H1 (cell line): ENCODE data around the gene BCAS3. TPM values are rescaled to one million over a fixed set of nuclear protein-coding genes. Genes with fewer than 3 reads are reported as not detected.
"Not testable (repeated sequence)": the region's sequence is repeated elsewhere in the genome, so short reads cannot be mapped to it uniquely, and the experiment has no call there.

Experiments used
- CTCF ChIA-PET: fragments of 300-600 bp; sonication (Branson Sonifier 250); formaldehyde crosslinking; loops from one replicate; lab custom pipeline; 2021; ENCODE audit not compliant: partially characterized antibody; lab: Charles Lee
- POLR2A ChIA-PET: fragments of 300-600 bp; sonication (Branson Sonifier 250); formaldehyde crosslinking; loops from one replicate; lab custom pipeline; 2021; ENCODE audit warnings: inconsistent platforms; ENCODE audit not compliant: partially characterized antibody; lab: Charles Lee
- DNase-seq, 2 experiments: peaks; one replicate each; pipeline versions ENCODE4 v3.0.0 to v3.0.0-alpha.2; 2010 to 2022; ENCODE audit warnings: low spot score in 2 of 2, low read depth in 1 of 2, mixed read lengths in 1 of 2
- FAIRE-seq: peaks from 2 replicates; lab custom pipeline; 2011; peaks lifted over from hg19 to GRCh38; lab: Jason Lieb, UNC
- H2AFZ ChIP-seq: 2 replicates; pipeline ENCODE4 v1.8.1; 2012; ENCODE audit warnings: low read length, inconsistent platforms
- H2AK5ac ChIP-seq: 2 replicates; pipeline ENCODE4 v1.6.1; 2013; ENCODE audit warnings: low read depth, low read length
- H2BK120ac ChIP-seq: replicated peaks from 2 replicates; pipeline ENCODE3; 2013; ENCODE audit warnings: low read depth, low read length, inconsistent platforms
- H2BK12ac ChIP-seq: 2 replicates; pipeline ENCODE4 v1.6.1; 2013; ENCODE audit warnings: low read depth, low read length
- H2BK15ac ChIP-seq: 2 replicates; pipeline ENCODE4 v1.6.1; 2013; ENCODE audit warnings: low read length
- H2BK20ac ChIP-seq: 2 replicates; pipeline ENCODE4 v1.6.1; 2013; ENCODE audit warnings: low read length
- H2BK5ac ChIP-seq: 2 replicates; pipeline ENCODE4 v1.6.1; 2013; ENCODE audit warnings: low read depth, low read length
- H3K14ac ChIP-seq: 2 replicates; pipeline ENCODE4 v1.6.1; 2013; ENCODE audit warnings: inconsistent platforms; ENCODE audit not compliant: insufficient read length
- H3K18ac ChIP-seq: 2 replicates; pipeline ENCODE4 v1.6.1; 2013; ENCODE audit warnings: low read length; ENCODE audit errors: extremely low read depth
- H3K23ac ChIP-seq: 2 replicates; pipeline ENCODE4 v1.6.1; 2013; ENCODE audit warnings: inconsistent platforms; ENCODE audit not compliant: insufficient read length
- H3K23me2 ChIP-seq: 2 replicates; pipeline ENCODE4 v1.6.1; 2013; ENCODE audit warnings: low read depth, low read length
- H3K27ac ChIP-seq: 2 replicates; pipeline ENCODE4 v1.6.1; 2011; ENCODE audit warnings: low read depth, low read length, inconsistent platforms
- H3K27me3 ChIP-seq, 4 experiments: replicated peaks in 1 of 4; 1 replicate in 1 of 4; 2 replicates in 3 of 4; pipeline versions ENCODE4 v1.6.1 to v1.8.1; 2011 to 2013; ENCODE audit warnings: low read length in 3 of 4, mild to moderate bottlenecking in 3 of 4, inconsistent platforms in 2 of 4, mixed read lengths in 2 of 4, moderate library complexity in 1 of 4; ENCODE audit not compliant: control insufficient read depth in 3 of 4, insufficient read depth in 3 of 4; ENCODE audit errors: extremely low read depth in 1 of 4
- H3K36me3 ChIP-seq, 4 experiments: 2 replicates each; pipeline versions ENCODE4 v1.6.1 to v1.8.1; 2011 to 2013; ENCODE audit warnings: mild to moderate bottlenecking in 4 of 4, low read length in 3 of 4, moderate library complexity in 2 of 4, control low read depth in 1 of 4, inconsistent platforms in 1 of 4; ENCODE audit not compliant: insufficient read depth in 4 of 4, control insufficient read depth in 2 of 4
- H3K4ac ChIP-seq: replicated peaks from 2 replicates; pipeline ENCODE3; 2013; ENCODE audit warnings: low read length, low read depth, mixed read lengths, inconsistent platforms; ENCODE audit not compliant: insufficient read length
- H3K4me1 ChIP-seq, 4 experiments: replicated peaks in 1 of 4; 1 replicate in 1 of 4; 2 replicates in 3 of 4; pipeline versions ENCODE4 v1.6.1 to v1.8.1; 2011 to 2013; ENCODE audit warnings: low read length in 3 of 4, inconsistent platforms in 2 of 4, mixed read lengths in 1 of 4; ENCODE audit not compliant: insufficient read depth in 4 of 4, control insufficient read depth in 3 of 4
- H3K4me2 ChIP-seq, 2 experiments: 2 replicates each; pipeline versions ENCODE4 v1.6.1 to v1.8.1; 2011 to 2013; ENCODE audit warnings: low read depth in 2 of 2, low read length in 2 of 2, control low read depth in 1 of 2, inconsistent platforms in 1 of 2, mild to moderate bottlenecking in 1 of 2; ENCODE audit not compliant: insufficient read depth in 1 of 2
- H3K4me3 ChIP-seq, 4 experiments: fragments of 200-600, 300-600 bp in 1 of 4; sonication (generic), shearing (Covaris generic), sonication (Bioruptor Twin) in 1 of 4; 2 replicates each; pipeline versions ENCODE4 v1.5.1 to v1.8.1; 2011 to 2016; ENCODE audit warnings: low read length in 4 of 4, low read depth in 3 of 4, control low read depth in 2 of 4, inconsistent platforms in 2 of 4, mild to moderate bottlenecking in 2 of 4, mixed read lengths in 1 of 4, moderate library complexity in 1 of 4; ENCODE audit not compliant: insufficient read depth in 2 of 4; ENCODE audit errors: extremely low read depth in 1 of 4
- H3K56ac ChIP-seq: replicated peaks from 2 replicates; pipeline ENCODE3; 2013; ENCODE audit warnings: low read depth, mild to moderate bottlenecking, mixed read lengths, low read length, inconsistent platforms; ENCODE audit not compliant: insufficient read length
- H3K79me1 ChIP-seq: 2 replicates; pipeline ENCODE4 v1.6.1; 2013; ENCODE audit warnings: low read depth, low read length, control low read depth
- H3K79me2 ChIP-seq, 2 experiments: 2 replicates each; pipeline versions ENCODE4 v1.6.1 to v1.8.1; 2012 to 2013; ENCODE audit warnings: low read length in 2 of 2, mild to moderate bottlenecking in 2 of 2, inconsistent platforms in 1 of 2; ENCODE audit not compliant: insufficient read depth in 2 of 2, control insufficient read depth in 1 of 2
- H3K9ac ChIP-seq, 4 experiments: replicated peaks in 1 of 4; 1 replicate in 1 of 4; 2 replicates in 3 of 4; pipeline versions ENCODE4 v1.6.1 to v1.8.1; 2011 to 2013; ENCODE audit warnings: low read depth in 3 of 4, low read length in 3 of 4, control low read depth in 2 of 4, mild to moderate bottlenecking in 2 of 4, moderate library complexity in 2 of 4, inconsistent platforms in 1 of 4; ENCODE audit errors: extremely low read depth in 1 of 4
- H3K9me3 ChIP-seq, 2 experiments: 2 replicates each; pipeline versions ENCODE4 v1.6.1 to v1.8.1; 2012 to 2013; ENCODE audit warnings: mild to moderate bottlenecking in 2 of 2, moderate library complexity in 2 of 2, control low read depth in 1 of 2, inconsistent platforms in 1 of 2, low read depth in 1 of 2, low read length in 1 of 2, mixed read lengths in 1 of 2; ENCODE audit not compliant: insufficient read depth in 2 of 2
- H4K20me1 ChIP-seq, 2 experiments: replicated peaks in 1 of 2; 2 replicates each; pipeline versions ENCODE3 to v1.8.1; 2011 to 2013; ENCODE audit warnings: inconsistent platforms in 2 of 2, low read length in 2 of 2, mild to moderate bottlenecking in 1 of 2; ENCODE audit not compliant: insufficient read depth in 2 of 2, control insufficient read depth in 1 of 2
- H4K5ac ChIP-seq: 2 replicates; pipeline ENCODE4 v1.6.1; 2013; ENCODE audit warnings: low read length, low read depth, mixed read lengths, inconsistent platforms; ENCODE audit not compliant: insufficient read length
- H4K8ac ChIP-seq: 2 replicates; pipeline ENCODE4 v1.8.0; 2013; ENCODE audit warnings: mild to moderate bottlenecking, moderate library complexity, low read length, inconsistent platforms; ENCODE audit not compliant: insufficient read depth; ENCODE audit errors: extremely low read depth
- H4K91ac ChIP-seq: replicated peaks from 2 replicates; pipeline ENCODE3; 2013; ENCODE audit warnings: low read length, mixed read lengths, inconsistent platforms; ENCODE audit not compliant: insufficient read length
- WGBS, 2 experiments: shearing (Covaris generic) in 1 of 2; methylation state at CpG; one replicate each; pipeline versions ENCODE4 v1.1.6 to v1.1.7; 2013 to 2015; ENCODE audit warnings: low lambda C conversion rate in 2 of 2, mixed read lengths in 2 of 2, inconsistent platforms in 1 of 2, low coverage in 1 of 2, missing lambda C conversion rate in 1 of 2; ENCODE audit not compliant: insufficient replicate concordance in 2 of 2, insufficient coverage in 1 of 2, insufficient read length in 1 of 2; ENCODE audit errors: extremely low coverage in 1 of 2, missing lambda C conversion rate in 1 of 2; 5-methylcytosine and 5-hydroxymethylcytosine counted together
- polyA plus RNA-seq, 7 experiments: library from polyadenylated mRNA; depleted of rRNA in 3 of 7; stranded (reverse) in 5 of 7; unstranded in 2 of 7; fragments of >200 nt in 5 of 7; fragments of 200-250 nt in 2 of 7; gene quantifications; 1 replicate in 5 of 7; 2 replicates in 1 of 7; 4 replicates in 1 of 7; pipeline versions ENCODE4 v1.2.1 to v1.2.3, GENCODE V29; 2011 to 2013; ENCODE audit warnings: missing spikeins in 2 of 7, mixed read lengths in 2 of 7
- total RNA-seq: library from RNA; stranded (reverse); fragmentation: NEBNext Ultra II Directional; extraction: Animal tissue kit (Norgen Biotek cat#: 25700); gene quantifications from 2 replicates; pipeline ENCODE4 v1.2.1, GENCODE V29; 2021

The BCAS3 gene
- total and polyA plus RNA-seq, 2 of the 8 experiments (the other 6 are each of a cell fraction or from before 2014, with no cell fraction given), result 9.9 to 13.3 TPM

DNA sequence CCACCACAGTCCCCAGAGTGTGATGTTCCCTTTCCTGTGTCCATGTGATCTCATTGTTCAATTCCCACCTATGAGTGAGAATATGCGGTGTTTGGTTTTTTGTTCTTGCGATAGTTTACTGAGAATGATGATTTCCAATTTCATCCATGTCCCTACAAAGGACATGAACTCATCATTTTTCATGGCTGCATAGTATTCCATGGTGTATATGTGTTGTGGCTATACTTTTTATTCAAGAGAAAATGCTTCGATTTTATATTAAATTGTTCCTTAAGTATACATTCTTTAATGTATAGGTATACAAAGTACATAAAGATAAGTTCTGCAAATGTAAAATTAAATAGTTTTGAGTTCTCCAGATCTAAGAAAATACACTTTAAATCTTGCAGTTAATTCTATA is 328.3 kb downstream of the BCAS3 start:
- H3K9me3 ChIP-seq, H3K4me2 ChIP-seq, H2AFZ ChIP-seq, H3K27me3 ChIP-seq, H4K20me1 ChIP-seq, H3K4ac ChIP-seq, H2BK20ac ChIP-seq, H2BK12ac ChIP-seq, H3K4me3 ChIP-seq, H3K36me3 ChIP-seq, CTCF ChIA-PET, H3K23me2 ChIP-seq, FAIRE-seq, H3K4me1 ChIP-seq, H4K8ac ChIP-seq, H2BK120ac ChIP-seq, H4K5ac ChIP-seq, H3K79me1 ChIP-seq, H3K56ac ChIP-seq, DNase-seq, H3K27ac ChIP-seq, H3K18ac ChIP-seq, H3K14ac ChIP-seq, H2AK5ac ChIP-seq, H4K91ac ChIP-seq, H3K79me2 ChIP-seq, H2BK15ac ChIP-seq, H3K9ac ChIP-seq, H3K23ac ChIP-seq, H2BK5ac ChIP-seq, POLR2A ChIA-PET: not testable (repeated sequence)
- WGBS, 2 experiments, result 87% methylated on average over 1 of the region's 3 CpGs; no CpG with 5 or more reads in 1 of the 2 experiments
